Activated CD4-positive, alpha-beta T cell treated with anti-CD3 and anti-CD28 coated beads, Interleukin-2, amount 50 U/mL, for 48 hours (primary cell): ENCODE results near the gene DNAH5.

Source experiments
- DNase-seq, 2 experiments: peaks; one replicate each; pipeline ENCODE4 v3.0.0-alpha.2; 2020

The DNAH5 gene

DNA sequence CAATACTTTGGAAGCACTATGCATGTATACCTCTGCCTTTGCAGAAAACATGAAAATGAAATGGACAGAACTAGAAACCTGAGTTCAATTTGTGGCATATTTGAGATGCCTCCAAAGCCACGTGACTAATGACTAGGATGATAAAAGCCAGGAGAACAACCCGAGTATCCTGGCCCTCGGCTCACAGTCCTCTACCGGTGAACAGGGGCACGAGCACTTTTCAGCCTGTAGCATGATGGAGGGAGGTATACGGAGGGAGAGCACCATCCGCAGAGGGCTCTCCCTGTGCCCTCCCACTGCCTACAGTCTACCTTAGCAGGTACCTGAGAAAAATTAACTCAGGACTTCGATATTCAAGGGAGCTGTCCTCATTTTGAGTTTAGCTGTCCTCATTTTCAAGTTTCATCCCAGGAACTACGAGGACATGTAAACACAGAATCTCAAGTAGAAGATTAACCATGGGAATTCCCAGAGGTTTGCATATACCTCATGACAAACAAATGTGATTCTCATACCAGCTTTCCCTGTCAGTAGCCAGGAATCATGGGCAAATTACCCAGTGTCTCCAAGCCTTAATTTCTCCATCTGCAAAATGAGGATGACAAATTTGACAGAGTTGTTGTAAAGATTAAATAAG is 249.3 kb downstream of the DNAH5 start:
- no peak for DNase-seq

- no peak for DNase-seq
Measured at GRCh38 chr5:13692172-13692571, 252.3 kb downstream of the DNAH5 start.

GRCh38 chr5:13676531-13676930 is 268.0 kb downstream of the DNAH5 start:
- DNase-seq, result no peak

GRCh38 chr5:13674391-13674790 is 270.1 kb downstream of the DNAH5 start:
- no peak for DNase-seq

- DNase-seq, result no peak
Measured at GRCh38 chr5:13673511-13673910, 271.0 kb downstream of the DNAH5 start.

DNA sequence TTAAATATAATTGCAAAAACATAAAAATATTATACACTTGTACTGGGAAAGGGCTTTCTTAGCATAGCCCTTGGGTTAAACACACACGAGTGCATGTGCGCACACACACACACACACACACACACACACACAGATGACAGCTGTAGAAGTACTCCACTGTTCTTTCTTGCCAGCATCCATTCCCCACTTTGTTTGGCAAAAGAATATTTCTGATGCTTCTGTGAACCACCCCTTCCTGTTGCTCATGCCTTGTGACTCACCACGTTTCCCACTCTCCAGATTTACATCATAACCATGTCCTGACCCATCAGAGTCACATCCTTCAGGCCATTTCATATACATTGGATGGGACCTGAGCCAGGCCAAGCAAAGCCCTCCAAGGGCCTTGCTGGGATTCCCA is 280.1 kb downstream of the DNAH5 start:
- no peak for DNase-seq

- no peak for DNase-seq
Measured at GRCh38 chr5:13662626-13663025, 281.9 kb downstream of the DNAH5 start.

GRCh38 chr5:13661272-13661671 is 283.2 kb downstream of the DNAH5 start:
- DNase-seq, result no peak

- DNase-seq, result no peak
Measured at GRCh38 chr5:13660072-13660471, 284.4 kb downstream of the DNAH5 start.

GRCh38 chr5:13659391-13659790 is 285.1 kb downstream of the DNAH5 start:
- no peak for DNase-seq

GRCh38 chr5:13658761-13659160 is 285.7 kb downstream of the DNAH5 start:
- no peak for DNase-seq

DNA sequence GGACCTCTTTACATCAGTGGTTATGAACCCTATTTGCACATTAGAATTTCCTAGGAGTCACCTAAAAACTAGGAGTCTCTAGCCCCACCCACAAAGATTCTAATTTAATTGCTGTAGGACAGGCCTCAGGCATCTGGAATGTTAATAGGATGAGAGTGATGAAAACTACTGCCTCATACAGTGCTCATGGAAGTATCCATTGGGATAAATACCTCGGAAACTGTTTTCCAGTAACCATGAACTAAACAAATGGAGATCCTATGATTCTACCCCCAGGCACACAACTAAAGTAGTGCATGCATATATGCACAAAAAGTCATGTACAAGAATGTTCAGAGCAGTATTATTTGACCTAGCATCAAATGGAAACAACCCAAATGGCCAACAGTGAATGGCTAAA is 286.3 kb downstream of the DNAH5 start:
- no peak for DNase-seq

GRCh38 chr5:13653709-13654108 is 290.8 kb downstream of the DNAH5 start:
- no peak for DNase-seq

DNA sequence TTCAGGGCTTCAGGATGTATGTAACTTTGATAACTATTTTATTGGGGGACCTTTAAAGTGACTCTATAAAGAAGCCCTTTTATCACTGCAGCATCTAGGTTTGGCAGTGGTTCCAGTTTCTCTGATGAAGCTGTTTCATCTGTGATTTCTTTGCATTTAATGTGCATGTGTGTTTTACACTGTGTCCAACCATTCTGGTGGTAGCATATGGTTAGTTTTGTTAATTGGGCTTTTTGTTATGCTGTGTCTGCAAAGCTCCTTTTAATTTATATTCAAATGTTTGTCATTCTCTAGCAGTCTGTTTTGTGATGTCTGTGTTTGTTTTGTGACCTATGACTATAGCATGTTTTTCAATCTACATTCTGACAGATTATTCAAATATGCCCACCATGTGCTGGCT is 294.8 kb downstream of the DNAH5 start:
- no peak for DNase-seq

DNA sequence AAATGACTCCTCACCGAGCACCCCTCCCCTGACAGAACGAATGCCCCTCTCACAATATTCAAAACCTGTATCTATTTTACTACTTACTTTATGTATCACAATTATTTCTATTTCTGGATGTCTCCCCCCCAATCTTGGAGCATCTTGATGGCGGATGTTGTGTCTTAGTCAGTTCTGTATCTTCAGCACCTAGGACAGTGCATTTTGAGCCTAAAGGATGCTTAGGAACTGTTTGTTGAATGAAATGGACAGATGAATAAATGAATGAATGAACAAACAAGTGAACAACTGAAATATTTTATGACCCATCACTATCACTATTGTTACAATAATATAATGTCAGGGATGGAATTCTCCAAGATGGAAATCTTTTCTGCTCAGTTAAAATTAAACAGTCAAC is 295.7 kb downstream of the DNAH5 start:
- no peak for DNase-seq

DNA sequence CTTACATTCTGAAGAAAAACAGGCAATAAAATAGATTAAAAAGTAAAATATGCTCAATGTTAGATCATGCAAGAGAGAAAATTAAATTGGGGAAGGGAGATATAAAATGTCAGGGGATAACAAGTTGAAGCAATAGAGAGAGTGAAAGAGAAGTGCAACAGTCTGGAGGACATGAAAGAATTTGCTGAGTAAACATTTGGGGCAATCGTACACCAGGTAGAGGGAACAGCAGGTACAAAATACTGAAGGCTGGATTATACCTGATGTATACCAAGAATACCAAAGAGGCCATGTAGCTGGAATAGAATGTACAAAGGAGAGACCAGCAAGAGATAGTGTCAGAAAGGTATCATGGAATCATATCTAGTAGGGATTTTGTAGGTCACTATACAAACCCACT is 300.8 kb downstream of the DNAH5 start:
- DNase-seq, result no peak

DNA sequence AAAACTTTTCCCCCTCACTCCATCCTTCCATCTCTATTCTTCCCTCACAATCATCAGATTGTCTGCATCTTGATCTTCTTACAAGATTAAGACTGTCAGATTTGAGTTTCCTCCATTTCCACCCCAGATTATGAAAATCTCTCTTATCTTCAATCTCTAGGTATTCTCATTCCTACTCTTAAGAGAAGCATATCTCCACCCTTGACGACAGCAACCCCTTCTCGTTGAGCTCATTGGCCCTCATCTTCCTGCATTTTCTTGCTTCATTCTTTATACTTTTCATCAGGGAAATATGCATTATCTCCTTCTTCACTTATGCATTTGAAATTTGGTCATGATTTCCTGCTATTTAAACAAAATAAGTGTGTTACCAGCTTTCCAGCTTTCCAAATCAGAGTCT is 301.3 kb downstream of the DNAH5 start:
- DNase-seq, result no peak
